GF-D8 (cell line): Measurements from ENCODE around the gene CCDC60.

Experiments
- DNase-seq: peaks from one replicate; lab custom pipeline; 2025; lab: John Stamatoyannopoulos, UW

CCDC60 gene

DNA sequence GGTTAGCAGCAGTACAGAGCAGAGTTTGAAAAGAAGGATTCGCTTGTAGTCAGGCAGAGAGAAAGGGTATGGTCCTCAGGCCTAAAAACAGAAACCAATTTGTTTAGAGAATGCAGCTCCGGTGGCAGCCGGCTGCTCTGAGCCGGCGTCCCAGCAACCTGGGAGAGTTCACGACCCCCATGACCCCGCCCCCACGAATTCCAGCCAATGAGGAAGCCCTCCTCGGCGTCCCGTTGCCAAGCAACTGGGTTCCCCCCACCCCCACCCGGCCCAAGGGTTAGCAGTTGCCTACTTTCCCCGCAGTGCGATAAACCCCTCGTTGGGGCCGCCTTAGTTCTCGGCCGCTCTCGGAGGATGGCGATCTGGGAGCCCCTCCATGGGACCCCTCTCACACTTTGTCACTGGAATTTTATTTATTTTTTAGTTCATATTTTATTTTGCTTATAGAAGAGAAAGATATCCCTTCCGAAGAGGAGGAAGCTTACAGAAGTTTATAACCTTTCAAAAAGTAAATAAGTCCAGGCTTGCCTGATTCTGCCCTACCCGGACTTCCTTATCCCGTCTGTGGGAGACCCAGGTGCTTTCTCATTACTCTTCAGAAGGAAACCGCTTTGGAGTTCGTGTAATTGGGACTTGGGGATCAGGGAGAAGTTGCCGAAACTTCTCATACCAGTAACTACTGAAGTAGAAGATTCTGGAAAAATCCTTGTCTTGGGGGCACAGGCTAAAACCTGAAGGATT is at the start of gene CCDC60:
TSS of gene CCDC60 (plus strand) at position 300 of the 741 bp plus-strand sequence. CDS start 448 bp downstream, outside the sequence.
- no peak for DNase-seq

- DNase-seq = no peak
Measured at GRCh38 chr12:119288576-119288975, 46.0 kb upstream of the CCDC60 start.

GRCh38 chr12:119292893-119293630 is 41.5 kb upstream of the CCDC60 start:
- no peak for DNase-seq

GRCh38 chr12:119294211-119294610 is 40.3 kb upstream of the CCDC60 start:
- DNase-seq = no peak

DNA sequence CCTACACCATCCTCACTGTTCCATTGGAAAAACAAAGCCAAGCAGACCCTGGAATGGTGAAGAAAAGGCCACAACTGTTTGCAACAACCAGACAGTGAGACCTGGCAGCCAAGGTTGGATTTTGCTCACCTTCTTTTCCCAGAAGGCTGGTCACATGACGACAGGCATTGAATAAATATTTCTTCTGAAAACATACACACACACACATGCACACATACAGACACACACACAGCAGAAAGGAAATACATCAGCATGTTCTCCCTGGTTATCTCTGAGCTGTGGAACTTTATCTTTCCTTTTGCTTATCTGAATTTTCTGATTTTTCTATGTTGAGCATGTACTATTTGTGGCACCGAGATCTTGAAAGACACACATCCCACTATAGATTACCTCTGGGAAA is 38.0 kb upstream of the CCDC60 start:
- DNase-seq = no peak

DNA sequence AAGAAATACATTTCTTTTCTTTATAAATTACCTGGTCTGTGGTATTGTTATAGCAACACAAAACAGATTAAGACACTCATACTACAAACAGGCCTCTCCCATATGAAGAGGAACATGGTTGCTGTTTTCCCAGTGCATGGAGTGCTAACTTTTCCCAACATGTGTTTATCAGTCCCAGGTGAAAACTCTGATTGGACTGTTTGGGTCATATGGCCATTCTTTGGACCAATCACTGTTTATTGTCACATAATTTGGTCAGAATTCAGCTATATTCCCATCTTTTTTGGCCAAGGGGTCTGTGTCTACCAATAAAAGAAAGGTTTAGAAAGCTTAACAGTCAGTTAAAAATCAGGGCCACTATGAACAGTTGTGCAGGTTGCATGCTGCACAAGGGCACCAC is 35.4 kb upstream of the CCDC60 start:
- DNase-seq = no peak

- no peak for DNase-seq
Measured at GRCh38 chr12:119301379-119301778, 33.1 kb upstream of the CCDC60 start.

DNA sequence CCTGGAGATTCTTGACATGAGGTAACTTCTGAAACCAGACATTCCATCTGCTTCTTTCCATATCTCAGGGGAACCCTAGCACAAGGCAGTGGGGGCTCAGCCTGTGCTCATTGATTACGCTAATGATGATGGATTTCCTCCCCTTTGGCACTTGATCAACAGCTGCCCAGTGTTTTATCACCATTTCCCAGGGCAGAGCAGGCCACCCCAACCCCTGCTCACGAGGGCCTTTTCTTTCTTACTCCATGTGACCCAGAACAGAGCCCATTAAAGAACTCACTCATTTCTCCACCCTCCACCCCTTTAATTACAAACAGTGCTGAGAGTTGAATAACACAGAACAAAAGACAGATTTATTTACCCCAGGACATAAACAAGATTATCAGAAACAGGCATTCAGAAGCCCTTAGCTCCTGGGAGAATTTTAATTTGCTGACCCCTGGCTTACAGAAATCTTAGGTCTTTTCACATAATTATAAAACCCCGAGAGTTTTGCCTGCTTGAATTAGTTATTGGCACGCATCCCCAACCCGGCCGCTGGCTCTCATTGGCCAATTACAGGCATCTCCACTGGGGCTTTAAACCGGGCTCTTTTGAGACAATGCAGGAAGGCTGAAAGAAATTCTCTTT is 32.0 kb upstream of the CCDC60 start:
- DNase-seq = no peak

GRCh38 chr12:119306593-119306992 is 27.9 kb upstream of the CCDC60 start:
- DNase-seq = no peak

GRCh38 chr12:119307747-119308146 is 26.8 kb upstream of the CCDC60 start:
- no peak for DNase-seq

GRCh38 chr12:119308708-119309456 is 25.6 kb upstream of the CCDC60 start:
- no peak for DNase-seq

DNA sequence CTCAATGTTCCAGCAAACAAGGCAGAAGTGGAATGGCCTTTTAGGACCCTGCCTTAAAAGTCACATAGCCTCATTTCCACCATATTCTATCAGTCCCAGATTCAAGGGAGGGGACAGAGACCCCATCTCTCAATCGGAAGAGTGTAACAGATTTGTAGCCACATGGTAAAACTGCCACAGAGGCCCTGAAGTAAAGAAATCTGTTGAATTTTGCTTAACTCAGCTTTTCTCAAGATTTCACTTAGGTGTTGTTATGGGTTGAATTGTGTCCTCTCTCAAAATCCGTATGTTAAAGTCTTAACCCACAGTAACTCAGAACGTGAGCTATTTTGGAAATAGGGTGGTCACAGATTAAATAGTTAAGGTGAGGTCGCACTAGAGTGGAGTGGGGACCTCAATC is 22.7 kb upstream of the CCDC60 start:
- DNase-seq = no peak

- no peak for DNase-seq
Measured at GRCh38 chr12:119312904-119313303, 21.6 kb upstream of the CCDC60 start.

DNA sequence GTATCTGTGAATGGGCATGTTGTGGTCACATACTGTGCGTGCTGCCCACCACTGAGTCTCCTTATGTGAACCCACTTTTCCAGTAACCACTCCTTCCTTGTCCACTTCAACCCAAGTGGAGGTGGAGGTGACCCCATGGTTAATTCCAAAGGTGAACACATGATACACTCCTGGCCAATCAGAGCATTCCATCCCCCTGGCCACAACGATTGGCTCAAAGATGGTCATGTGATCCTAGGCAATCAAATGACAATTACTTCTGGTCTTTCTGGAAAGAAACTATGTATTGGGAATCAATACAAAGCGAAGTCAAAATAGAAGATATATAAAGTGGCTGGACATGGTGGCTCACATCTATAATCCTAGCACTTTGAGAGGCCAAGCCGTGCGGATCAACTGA is 20.2 kb upstream of the CCDC60 start:
- DNase-seq = no peak

DNA sequence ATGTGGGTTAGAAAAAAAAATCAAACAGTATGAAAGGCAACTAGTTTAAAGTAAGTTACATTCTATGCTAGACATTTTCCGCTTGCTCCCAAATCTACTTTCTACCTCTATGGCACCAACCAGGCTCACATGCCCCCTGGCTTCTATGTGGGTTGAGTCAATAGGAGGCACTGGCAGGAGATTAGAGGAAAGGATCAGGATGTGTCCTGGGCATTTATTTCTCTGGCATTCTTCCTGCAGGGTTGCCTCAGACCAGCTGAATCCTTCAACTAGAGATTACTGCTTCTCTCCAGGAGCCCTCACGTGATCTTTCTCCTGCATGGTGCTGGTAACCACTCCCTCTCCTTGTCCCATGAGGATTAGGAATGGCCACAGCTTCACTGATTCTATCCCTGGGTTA is 14.9 kb upstream of the CCDC60 start:
- no peak for DNase-seq

DNA sequence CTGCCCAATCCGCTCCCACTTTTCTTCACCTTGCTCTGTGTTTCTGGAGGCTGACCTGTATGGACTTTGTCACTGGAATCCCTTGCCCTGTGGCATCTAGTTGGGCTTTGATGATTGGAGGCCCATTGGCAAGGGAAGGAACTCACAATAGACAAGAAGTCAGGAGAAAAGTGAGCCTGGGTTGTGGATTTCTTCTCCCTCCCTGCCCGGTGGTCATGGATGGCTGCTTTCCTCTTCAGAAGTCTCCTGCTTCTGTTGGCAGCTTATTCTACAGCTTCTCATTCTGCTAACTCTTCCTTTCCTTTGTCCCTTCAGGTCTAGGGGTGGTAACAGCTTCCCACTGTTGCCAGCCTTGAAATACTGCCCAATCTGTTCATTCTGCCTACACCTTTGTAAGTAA is 13.9 kb upstream of the CCDC60 start:
- no peak for DNase-seq

- DNase-seq = no peak
Measured at GRCh38 chr12:119322301-119322723, 12.2 kb upstream of the CCDC60 start.

DNA sequence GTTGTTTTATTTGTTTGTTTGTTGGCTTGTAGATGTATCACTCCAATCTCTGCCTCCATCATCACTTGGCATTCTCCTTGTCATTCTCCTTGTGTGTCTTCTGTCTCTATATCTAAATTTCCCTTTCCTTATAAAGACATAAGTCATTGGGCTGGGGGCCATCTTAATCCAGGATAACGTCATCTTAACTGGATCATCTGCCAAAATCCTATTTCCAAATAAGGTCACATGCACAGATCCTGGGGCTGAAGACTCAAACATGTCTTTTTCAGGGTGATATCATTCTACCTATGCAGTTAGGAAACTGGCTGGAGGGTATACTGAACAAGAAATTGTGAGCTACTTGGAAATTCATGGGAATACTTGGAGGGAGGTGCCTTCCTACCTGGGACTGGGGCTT is 8.7 kb upstream of the CCDC60 start:
- DNase-seq = no peak

DNA sequence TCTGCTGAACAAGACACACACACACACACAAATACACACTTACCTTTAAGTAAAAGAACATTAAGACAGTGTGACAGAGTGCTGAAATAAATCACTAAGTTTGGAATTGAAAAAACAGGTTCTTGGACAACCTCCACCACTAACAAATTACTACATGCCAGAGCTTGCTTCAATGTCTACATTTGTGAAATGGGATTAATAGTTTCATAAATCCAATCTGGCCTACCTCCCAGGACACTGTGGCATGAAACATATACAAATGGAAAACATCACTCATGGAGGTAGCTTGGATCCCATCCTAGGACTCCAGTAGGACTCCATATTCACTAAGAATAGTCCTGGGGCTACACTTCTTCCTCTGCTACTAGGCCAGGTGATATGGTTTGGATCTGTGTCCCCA is 8.2 kb upstream of the CCDC60 start:
- no peak for DNase-seq

DNA sequence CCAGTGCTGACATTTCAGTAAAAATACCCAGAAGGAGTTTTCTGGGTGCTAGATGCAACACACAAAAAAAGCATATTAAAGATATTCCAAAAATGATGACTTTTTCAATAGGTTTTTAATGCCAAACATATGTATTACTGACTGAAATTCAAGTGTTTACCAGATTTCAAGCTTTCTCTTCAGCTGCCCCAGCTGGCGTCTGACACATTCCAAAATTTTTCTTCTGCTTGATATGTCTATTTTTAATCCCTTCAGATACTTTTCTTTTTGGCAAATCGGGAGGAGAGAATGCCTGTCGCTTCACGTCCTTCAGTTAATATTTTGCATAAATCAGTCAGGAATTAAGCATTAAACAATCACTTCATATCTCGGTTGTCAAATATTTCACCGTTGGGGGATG is 7.1 kb upstream of the CCDC60 start:
- no peak for DNase-seq

DNA sequence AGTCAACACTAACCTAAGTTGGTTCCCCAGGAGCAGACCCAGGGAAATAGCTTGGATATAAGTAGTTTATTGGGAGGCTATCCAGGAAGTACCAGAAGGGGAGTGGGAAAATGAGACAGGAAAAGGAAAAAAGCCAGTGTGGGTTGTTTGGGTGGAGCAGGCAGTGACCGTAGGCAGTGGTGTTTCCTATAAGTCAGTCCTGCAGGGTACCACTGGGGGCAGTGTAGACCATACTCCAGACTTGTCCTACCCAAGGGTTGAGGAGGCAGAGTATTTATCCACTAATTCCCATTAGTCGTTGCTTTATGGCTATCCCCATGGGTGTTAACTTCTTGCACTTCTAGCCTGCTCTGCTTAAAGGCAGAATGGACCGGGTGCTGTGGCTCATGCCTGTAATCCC is 6.4 kb upstream of the CCDC60 start:
- DNase-seq = no peak

GRCh38 chr12:119338593-119339363 is 4.2 kb downstream of the CCDC60 start:
- DNase-seq = no peak
